Activated CD4-positive, CD25-positive, alpha-beta regulatory T cell treated with anti-CD3 and anti-CD28 coated beads, Interleukin-2, amount 50 U/mL, for 72 hours (primary cell): ENCODE data around the gene KCNQ5.
"Not testable (repeated sequence)": the region's sequence is repeated elsewhere in the genome, so short reads cannot be mapped to it uniquely, and the experiment has no call there.

Source experiments
- DNase-seq: peaks from one replicate; pipeline ENCODE4 v3.0.0; 2021

Gene KCNQ5

DNA sequence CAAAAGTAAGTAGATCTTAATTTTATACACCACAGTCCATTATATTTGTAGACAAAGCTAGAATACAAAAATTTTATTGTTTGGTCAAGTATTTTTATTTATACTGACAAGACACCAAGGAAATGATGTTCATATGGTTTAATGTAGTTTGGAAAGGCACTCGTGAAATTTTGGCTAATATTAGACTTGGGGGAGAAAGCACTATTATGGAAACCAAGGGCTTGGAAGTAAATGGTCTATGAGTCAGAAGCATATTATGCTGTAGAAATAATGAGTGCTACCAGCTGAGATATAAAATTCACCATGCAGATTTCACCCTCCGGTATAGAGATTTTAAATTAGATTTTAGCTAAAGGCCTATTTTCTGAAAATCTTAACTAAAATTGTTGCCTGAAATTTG is 233.6 kb downstream of the KCNQ5 start:
- no peak for DNase-seq

DNA sequence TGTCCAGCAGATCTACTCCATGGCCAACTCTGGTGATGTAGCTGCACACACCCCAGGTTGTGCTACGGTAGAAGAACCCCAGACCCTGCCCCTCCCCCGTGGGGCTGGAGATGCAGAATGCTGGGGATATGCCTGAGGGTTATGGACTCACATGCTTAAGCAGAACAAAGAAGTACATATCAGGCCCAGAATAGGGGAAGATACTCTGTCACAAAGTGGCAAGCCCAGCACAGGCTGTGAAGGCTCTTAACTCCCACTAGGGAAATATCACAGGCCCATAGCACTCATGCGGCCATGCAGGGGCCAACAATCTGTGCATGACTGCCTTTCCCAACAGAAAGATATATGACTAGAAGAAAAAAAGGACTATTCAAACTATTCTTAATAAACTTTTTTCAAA is 234.9 kb downstream of the KCNQ5 start:
- DNase-seq = no peak

DNA sequence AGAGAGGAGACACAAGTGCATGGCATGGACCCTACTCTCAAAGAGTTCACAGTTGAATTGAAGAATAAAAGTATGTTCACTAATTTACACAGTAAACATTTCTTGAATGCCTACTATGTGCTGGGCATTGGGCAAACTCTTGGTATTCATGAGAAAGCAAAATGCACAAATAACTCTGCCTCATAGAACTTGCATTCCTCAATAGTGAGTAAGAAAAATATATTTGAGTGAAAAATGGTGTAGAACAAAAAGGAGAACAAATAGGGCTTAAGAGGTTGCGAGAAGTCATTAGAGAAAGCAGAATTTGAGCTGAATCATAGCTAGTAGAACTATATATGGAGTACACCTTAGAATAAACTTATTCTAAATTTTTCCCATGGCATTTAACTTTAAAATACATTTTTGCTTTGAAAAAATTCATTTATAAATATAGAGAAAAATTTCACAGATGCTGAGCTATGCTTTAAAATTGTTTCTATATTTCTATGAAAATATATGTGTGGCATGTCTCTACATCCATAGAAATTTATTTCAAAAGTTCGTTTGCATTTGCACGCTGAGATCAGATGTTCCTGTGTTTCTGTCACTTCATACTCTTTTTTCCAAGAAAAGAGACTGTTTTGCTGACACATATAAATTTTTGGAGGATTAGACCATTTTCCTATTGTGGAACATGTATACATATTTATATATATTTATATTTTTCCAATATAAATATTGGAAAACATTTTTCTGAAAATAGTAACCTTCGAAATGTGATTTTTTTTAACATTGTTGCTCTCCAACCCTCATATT is 236.1 kb downstream of the KCNQ5 start:
- DNase-seq = no peak

DNA sequence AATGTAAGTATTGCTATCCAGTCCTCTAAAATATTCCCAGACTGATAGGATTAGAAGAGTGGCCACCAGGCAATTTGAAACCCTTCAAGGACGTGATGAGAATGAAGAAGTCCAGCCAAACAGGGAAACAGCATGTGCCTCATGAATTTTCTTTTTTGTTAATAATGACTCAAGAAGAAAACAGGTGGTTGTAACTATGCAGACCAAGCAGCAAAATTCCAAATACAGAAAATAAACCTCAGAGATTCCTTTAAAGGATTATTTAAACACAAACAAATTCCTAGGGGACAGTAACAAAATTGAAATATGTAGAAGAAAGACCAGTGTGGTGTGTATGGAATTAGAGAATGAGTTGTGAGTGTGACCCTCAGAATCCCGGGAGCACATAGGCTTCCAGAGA is 239.2 kb downstream of the KCNQ5 start:
- no peak for DNase-seq

DNA sequence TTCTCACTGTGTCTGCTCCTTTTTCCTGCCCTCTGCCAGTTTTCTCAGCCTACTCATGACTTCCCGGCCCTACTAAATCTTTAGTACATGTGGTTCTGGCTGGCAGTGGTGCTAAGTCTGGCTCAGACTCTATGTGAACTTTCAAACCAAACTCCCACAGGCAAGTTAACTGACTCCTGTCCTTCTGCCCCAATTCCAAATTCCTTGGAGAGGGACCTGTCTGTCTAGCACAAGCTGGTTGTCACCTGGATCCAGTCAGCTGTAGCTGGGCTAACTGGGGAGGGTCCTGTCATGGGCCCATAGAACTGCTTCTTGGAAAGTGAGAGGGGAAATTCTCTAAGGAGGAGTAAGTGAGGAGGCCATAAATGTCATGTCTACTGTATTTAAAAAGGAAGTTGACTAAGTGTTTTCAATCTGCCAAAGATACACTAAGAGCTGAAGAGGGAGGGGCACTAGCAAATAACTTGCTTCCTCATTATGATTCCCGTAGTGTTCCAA is 240.1 kb downstream of the KCNQ5 start:
- DNase-seq = no peak

DNA sequence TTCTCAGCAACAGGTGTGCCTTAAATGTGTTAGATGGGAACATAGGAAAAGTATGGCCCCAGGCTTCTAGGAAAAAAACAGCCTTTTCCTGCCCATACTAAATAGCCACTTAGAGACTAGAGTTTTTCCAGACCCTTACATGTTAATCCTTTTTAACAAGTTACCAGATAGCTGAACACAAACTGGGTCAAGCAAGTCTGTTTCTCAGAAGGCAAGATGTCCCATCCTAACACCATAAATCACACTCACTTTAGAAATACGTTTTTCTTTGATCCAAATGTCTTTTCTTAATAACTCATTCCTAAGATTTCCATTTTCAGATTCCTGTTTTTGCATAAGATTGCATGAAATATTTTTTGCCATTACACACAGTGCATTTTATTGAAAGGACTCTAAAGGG is 241.3 kb downstream of the KCNQ5 start:
- no peak for DNase-seq

DNA sequence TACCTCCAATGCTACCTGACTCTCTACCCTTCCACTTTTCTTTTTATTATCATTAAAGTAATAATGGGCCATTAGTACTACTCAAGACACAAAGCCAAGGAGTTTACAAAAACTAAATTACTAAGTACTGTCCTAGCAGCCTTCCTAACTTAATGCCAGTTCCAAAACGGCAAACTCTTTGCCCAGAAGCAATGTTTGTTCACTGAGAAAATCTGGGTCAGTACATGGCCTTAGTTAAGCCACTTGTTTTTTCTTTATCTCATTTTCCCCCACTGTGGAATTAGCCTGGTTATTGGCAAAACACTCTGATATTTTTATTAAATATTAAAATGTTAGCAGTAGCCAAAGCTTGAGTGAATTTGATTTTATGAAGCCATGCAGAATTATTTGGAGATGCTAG is 242.4 kb downstream of the KCNQ5 start:
- no peak for DNase-seq

DNA sequence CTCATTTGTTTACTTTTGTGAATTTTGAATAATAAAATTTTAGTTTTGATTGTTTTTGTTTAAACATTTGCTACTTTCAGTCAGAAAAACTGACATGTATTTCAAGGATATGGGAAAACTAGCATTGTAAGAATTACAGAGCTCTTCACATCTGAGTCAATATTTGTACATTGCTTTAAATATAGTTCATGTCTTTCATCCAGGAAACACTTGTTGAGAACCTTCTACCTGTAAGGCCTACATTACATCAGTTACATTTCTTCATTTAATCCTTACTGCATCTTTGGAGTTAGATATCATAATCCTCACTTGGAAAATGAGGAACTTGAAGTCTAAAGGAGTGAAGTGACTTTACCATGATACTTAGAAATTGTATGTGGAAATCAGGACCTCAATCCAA is 242.9 kb downstream of the KCNQ5 start:
- no peak for DNase-seq

DNA sequence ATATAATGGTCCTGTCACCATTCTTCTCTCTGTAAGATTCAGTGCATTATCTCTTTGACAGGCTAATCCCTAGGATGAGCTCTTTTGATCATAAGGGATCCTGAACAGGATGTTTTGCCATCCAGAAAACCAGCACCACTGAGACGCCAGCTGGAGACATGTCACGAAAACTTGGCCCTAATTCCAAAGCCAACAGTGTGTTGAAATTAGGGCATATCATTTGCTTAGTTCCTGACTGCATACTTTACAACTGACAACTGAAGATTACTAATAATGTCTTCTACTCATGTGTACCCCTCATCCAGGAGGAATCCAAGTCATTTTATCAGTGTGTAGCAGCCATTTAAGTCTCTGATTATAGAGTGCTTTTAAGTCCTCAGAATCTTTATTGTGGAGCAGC is 243.6 kb downstream of the KCNQ5 start:
- DNase-seq = no peak

DNA sequence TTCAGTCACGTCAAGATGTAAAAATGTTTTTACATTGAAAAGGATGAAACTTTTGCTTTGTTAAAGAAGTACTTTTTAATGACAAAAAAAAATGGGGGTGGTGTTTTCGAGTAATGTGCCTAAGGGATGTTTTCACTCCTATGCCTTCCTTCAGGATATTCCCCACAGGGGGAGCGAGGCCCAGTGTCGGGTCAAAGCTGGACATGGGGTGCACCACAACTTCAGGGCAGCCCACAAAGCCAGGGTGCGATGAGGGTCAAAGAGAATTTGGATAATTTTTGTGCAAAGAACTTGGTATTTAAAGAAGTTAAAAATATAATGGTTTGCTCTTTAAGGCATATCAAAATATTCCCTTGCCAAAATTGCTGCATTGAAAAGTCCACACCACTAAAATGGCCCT is 247.8 kb downstream of the KCNQ5 start:
- no peak for DNase-seq

DNA sequence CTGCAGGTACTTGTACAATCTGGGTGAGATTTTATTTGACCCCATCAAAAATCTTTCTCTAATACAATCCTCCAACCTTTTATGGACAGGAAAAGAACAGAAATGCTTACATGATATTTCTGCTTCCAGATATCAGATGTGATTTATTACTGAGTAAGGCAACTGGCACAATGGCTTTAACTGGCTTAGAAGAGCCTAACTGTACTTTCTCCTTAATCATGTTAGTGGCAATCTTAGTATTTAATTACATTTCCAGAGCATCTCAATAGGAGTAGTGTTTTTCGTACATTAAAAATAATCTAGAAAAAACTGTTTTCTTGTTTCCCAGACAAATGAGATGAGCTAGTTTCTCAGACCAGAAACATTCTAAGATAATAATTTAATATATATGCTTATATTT is 251.6 kb downstream of the KCNQ5 start:
- no peak for DNase-seq

DNA sequence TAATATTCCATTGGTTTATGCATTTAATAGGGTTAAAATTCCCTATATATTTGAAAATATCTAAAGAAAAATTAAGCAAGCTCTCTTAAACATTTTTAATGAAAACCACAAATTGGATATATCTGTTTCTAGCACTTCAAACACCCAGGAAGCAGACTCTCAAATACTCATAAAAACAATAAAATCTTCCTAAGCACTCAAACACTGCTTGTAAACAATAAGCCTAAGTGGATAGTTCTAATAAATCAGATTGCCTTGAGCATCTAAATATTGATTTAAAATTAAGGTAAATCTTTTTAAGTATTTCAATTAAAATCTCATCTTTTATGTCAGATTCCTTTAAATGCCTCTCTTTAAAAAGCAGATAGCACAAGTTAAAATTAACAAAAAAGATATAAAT is 254.4 kb downstream of the KCNQ5 start:
- no peak for DNase-seq

DNA sequence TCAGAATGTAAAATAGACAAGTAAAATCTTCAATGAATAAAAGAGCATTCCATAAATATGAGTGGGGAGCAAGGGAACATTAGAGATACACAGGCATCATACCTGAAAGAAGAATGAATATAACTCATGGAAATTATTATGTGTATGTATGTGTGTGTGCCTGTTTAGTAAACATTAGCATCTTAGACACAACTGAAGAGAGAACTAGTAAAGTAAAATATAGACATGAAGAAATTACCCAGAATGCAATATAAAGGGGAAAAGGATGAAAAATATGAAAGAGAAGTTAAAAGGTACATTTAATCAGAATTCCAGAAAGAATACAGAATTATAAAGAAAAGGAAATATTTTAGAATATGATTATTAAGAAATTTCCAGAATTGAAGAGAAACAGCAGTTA is 264.3 kb downstream of the KCNQ5 start:
- DNase-seq = no peak

DNA sequence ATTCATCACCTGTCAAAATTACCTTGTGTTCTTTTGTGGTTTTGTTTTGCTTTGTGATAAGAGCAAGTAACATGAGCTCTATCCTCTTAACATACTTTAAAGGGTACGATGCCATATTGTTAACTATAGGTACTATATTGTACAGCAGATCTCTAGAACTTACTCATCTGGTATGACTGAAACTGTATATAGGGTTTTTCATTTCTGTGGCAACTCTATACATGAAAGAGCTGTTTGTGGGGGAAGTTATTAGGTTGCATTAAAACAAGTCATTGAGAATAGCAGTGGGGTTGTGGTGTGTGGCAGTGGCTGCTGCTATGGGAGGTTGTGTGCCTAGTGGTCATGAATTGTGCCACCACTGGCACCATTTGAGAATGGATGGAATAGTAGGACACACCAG is 268.4 kb downstream of the KCNQ5 start:
- DNase-seq = no peak

DNA sequence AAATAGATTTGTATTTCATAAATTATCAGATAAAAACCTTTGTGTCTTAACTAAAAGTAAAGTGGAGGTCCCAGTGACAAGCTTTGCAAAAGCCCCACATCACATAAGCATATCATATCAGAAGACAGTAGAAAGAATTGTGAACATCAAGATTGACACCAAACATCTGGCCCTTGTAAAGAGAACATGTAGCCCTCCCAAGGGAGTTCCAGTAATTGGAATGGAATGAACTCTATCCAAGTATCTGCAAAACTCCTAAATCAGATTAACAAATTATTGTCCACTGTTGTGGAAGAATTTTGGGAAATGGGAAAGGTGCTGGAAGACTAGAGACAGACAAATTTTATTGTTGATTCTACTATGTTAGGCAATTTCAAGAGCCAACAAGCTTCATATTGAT is 268.8 kb downstream of the KCNQ5 start:
- DNase-seq = no peak

DNA sequence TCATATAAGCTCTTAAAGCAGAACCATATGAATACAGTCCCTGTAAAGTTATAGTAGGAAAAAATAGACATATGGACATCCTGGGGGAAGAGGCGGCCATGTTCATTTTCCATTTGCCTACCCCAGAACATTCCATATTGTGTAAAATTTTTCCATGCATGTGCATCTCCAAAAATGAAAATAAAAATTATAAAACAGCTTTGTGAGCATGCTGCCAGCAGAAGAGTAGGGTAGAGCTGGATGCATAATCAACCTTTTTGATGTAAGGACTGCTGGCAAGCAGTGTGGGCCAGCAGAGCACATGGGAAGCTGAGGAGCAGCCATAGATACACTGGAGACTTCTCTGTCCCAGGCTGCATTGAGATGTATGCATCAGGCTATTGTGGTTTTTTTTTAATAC is 271.0 kb downstream of the KCNQ5 start:
- DNase-seq = no peak

DNA sequence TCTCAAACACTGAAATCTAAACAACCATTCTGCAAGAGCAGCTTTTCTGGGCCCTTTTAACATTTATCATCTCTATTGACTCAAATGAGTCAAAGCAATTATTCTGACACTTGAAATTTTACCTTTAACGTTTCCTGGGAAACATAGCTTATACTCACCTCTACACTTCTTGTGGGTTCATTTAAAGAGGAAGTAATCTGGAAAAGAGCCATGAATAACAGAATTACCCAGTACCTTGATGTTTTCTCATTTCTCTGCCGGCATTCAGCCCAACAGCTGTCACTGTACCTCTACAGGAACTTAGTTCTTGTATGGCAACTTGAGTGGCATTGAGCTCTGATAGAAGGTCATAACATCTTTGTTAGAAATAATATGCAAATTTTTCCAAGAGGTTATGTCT is 272.2 kb downstream of the KCNQ5 start:
- no peak for DNase-seq

DNA sequence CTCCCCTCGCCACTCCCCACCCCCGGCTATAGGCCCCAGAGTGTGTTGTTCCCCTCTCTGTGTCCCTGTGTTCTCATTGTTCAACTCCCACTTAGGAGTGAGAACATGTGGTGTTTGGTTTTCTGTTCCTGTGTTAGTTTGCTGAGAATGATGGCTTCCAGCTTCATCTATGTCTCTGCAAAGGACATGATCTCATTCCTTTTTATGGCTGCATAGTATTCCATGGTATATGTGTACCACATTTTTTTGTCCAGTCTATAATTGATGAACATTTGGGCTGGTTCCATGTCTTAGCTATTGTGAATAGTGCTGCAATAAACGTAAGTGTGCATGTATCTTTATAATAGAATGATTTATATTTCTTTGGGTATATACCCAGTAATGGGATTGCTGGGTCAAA is 276.4 kb downstream of the KCNQ5 start:
- not testable (repeated sequence) for DNase-seq

DNA sequence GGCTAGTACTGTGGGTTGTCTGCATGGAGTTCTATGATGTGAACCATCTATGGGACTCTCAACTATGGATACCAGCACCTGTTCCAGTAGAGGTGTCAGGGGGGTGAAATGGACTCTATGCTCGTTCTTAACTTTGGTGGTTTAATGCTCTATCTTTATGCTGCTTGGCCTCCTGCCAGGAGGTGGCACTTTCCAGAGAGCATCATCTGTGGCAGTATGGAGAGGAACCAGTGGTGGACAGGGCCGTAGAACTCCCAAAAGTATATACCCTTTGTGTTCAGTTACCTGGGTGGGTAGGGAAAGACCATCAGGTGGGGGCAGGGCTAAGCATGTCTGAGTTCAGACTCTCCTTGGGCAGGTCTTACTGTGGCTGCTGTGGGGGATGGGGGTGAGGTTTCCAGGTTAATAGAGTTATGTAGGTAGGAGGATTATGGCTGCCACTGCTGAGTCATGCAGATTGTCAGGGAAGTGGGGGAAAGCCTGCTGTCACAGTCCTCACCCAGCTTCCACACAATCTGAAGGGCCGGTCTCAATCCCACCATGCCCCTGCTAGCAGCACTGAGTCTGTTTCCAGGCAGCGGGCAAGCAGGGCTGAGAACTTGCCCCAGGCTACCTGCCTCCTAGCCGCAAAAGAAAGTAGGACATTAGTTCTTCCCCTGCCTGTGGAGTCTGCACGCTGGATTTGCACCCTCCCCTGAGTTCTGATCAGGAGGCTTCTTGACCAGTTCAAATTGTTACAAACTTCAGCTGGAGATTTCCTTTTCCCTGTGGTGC is 284.0 kb downstream of the KCNQ5 start:
- DNase-seq = no peak

DNA sequence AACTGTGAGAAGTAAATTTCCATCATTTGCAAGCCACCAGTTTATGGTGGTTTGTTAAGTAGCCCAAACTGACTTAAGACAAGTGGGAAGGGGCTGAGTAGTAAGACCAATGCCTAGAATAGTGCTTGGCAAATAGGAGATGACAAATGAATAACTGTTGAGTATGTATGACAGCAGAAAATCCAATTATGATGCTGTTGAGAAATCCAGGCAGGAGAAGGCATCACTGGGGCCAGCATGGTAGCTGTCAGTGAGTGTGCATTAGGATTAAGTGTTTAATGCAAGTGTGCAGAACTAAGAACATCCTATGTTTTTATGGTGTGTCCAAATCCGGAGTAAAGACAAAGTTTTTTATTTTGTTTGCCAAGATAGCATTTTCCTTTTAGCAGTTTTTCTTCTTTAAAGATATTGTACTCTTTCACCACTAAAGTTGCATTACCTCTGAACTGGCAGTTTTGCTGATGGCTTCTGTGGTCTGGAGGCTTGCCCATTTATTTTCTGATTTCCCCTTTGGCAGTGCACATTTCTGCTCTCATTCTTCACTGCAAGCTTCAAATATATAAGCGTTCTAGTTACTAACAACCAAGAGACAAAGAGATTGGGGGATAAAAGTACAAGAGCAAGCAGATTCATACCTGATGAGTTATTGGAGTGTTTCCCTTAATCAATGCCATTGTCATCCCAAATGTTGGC is 289.7 kb downstream of the KCNQ5 start:
- DNase-seq = no peak

DNA sequence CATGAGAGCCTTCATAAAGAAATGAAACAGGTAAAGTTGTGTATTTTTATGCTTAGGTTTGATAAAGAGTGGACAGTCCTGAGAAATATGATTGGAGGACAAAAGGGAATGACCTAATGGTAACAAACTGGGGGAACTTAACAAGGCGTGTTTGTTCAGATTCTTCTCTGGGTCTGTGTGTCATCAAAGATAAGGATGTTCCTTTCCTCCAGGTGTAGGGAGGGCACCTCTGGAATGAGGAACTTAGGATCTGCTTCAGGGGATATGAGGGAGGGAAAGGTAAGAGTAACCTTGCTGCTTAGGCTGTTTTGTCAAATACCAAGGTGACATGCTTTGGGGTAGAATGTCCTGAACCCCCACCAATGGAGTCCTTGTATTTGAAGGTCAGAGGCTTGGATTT is 291.9 kb downstream of the KCNQ5 start:
- DNase-seq = no peak

DNA sequence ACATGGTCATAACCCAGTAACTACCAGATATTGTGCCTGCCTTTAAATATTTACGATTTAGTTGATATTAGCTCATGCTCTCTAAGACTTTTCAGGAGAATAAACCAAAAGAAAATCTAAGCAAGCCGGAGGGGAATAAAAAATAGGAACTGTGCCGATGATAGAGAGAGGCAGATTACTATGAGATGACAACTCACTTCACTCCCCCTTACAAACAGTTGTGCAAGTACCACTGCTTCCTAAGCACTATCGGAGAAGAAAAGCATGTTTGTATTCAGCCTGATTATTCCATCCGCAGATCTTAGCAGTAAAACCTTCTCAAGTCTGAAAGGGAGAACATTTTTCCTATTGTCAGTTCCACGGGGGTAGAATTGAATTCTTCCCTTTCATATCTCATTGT is 294.4 kb downstream of the KCNQ5 start:
- DNase-seq = no peak

DNA sequence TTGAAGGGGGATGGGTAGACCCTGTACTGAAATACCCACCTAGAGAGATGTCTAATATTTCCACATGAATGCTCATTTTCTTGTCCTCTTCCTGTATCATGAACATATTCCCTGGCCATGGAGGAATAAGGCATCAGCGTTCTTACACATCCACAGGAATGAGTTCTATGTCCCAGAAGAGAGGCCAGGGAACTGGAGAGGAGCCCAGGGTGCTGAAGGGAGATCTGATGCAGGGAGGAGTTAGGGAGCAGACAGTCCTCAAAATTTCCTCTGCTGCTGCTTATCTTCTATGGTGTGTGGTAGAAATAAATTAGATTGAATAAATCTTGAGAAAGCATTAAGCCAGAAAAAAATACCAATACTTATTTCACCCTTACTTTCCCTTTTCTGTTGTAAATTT is 295.0 kb downstream of the KCNQ5 start:
- no peak for DNase-seq

DNA sequence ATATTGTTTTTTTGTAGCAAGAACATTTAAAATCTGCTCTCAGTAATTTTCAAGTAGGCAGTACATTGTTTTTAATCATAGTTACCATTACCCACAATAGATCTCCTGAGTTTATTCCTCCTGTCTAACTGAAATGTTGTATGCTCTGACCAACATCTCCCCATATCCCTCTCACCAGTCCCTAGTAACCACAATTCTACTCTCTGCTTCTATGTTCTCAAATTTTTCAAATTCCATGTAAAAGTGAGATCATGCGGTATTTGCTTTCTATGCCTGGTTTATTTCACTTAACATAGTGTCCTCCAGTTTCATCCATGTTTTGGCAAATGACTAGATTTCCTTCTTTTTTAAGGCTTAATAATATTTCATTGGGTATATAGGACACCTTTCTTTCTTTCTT is 300.5 kb downstream of the KCNQ5 start:
- no peak for DNase-seq
